RKO (cell line): ENCODE data around the gene CD248.
A peak's percentile ranks its signal among the peaks of the same experiment; 100 is the strongest.
"Not testable (repeated sequence)": the region's sequence is repeated elsewhere in the genome, so short reads cannot be mapped to it uniquely, and the experiment has no call there.

Source experiments
- DNase-seq: peaks from one replicate; pipeline ENCODE4 v3.0.0-alpha.2; 2016; ENCODE audit warnings: low spot score

CD248 gene

GRCh38 chr11:66328302-66329144 lies 11.7 kb upstream of the CD248 start:
- DNase-seq: peak; percentile 88

- no peak for DNase-seq
These were observed 11.1 kb upstream of the CD248 start for GRCh38 chr11:66328031-66328301.

- DNase-seq: no peak
These were observed 10.6 kb upstream of the CD248 start for GRCh38 chr11:66327171-66328030.

GRCh38 chr11:66326261-66327111 lies 9.6 kb upstream of the CD248 start:
- DNase-seq: no peak

DNA sequence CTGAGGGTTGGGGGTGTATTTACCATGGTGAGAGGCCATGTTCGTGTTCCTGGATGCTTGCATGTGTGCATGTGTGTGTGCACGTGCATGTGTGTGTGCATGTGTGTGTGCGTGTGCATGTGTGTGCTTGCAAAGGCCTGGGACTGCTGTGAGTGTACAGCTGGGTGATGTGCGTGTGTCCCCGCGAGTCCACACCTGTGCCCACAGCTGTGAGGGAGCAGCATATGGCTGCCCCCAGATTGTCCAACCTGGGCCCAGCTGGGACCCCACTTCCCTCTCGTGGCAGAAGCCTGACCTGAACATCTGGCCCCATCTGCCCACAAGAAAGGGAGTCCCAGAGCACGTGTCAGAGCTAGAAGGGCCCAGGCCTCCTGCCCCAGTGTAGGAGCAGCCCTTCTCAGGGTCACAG lies 8.4 kb upstream of the CD248 start:
- DNase-seq: no peak

- no peak for DNase-seq
These were observed 7.8 kb upstream of the CD248 start for GRCh38 chr11:66324664-66325063.

GRCh38 chr11:66323684-66324083 lies 6.8 kb upstream of the CD248 start:
- DNase-seq: no peak

DNA sequence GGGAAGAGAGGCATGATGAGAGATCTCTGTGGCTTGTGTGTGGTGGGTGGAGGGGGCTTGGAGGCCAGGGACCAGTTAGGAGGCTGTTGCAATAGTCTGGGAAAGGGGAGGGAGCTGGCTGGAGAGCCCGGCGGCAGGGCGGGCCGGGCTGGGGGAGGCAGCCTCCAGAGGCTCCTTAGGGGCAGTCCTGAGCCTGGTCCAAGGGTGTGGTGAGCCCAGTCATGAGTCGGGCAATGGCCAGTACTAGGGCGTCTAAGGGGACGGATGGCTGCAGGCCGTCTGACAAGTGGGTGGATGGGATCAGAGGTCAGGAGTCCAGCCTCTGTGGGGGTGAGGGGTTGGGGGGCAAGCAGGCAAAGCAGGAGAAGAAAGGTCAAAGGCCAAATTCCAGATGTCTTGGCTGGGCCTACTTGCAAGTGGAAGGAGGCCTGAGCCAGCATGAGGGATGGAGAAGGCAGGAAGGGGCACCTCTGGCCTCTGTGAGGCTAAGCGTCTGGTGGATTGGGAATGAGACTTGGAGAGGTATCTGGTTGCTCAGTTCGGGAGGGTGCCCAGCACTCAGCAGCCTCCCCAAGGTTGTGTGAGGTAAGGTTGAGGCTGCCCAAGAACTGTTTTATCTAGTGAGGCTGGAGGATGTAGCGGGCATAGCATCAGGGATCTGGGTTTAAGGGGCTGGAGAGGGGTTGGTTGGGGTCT lies 6.0 kb upstream of the CD248 start:
- DNase-seq: no peak

- DNase-seq: no peak
These were observed 4.8 kb upstream of the CD248 start for GRCh38 chr11:66321606-66322005.

DNA sequence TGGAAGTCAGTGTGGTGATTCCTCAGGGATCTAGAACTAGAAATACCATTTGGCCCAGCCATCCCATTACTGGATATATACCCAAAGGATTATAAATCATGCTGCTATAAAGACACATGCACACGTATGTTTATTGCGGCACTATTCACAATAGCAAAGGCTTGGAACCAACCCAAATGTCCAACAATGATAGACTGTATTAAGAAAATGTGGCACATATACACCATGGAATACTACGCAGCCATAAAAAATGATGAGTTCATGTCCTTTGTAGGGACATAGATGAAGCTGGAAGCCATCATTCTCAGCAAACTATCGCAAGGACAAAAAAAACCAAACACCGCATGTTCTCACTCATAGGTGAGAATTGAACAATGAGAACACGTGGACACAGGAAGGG lies 3.9 kb upstream of the CD248 start:
- DNase-seq: not testable (repeated sequence)

GRCh38 chr11:66320289-66320688 lies 3.4 kb upstream of the CD248 start:
- not testable (repeated sequence) for DNase-seq

GRCh38 chr11:66318600-66318970 lies 1.7 kb upstream of the CD248 start:
- no peak for DNase-seq

- no peak for DNase-seq
These were observed 1.1 kb upstream of the CD248 start for GRCh38 chr11:66317723-66318599.

GRCh38 chr11:66317322-66317722 lies 478 bp upstream of the CD248 start:
- DNase-seq: no peak

DNA sequence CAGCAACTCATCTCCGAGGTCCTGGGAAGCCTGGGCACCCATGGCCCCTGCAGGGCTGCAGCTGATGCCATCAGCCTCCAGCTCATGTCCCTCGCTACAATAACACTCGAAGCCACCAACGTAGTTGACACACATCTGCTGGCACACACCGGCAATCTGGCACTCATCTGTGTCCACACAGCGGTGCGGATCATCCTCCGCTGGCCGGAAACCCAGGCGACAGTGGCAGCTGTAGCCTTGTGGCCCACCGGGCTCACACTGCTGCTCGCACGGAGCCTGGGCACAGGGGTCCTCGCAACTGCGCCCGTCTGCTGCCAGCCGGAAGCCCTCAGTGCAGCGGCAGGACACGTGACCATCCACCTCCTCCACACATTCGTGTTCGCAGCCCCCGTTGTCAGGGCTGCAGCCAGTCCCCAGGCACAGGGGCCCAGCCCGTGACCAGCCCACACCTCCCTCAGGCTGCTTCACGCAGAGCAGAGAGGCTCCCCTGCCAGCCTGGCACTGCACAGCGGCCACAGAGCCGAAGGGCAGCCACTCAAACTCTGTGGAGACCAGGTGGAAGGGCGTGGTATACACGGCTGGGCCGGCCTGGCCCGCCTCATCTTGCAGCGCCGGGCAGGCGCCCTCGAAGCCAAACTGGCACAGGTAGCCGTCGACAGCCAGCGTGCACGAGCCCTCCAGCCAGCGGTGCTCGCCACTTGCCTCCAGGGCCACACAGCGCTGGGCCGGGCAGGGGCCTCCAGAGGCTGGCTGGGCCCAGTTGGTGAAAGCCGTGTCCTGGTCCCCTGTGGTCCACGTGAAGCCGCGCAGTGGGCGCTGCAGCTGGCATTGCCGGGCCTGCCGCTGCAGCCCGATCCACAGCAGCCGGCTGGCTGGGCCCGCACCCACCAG lies 678 bp downstream of the CD248 start:
- no peak for DNase-seq

- DNase-seq: no peak
These were observed 1.4 kb downstream of the CD248 start for GRCh38 chr11:66315498-66315885.

DNA sequence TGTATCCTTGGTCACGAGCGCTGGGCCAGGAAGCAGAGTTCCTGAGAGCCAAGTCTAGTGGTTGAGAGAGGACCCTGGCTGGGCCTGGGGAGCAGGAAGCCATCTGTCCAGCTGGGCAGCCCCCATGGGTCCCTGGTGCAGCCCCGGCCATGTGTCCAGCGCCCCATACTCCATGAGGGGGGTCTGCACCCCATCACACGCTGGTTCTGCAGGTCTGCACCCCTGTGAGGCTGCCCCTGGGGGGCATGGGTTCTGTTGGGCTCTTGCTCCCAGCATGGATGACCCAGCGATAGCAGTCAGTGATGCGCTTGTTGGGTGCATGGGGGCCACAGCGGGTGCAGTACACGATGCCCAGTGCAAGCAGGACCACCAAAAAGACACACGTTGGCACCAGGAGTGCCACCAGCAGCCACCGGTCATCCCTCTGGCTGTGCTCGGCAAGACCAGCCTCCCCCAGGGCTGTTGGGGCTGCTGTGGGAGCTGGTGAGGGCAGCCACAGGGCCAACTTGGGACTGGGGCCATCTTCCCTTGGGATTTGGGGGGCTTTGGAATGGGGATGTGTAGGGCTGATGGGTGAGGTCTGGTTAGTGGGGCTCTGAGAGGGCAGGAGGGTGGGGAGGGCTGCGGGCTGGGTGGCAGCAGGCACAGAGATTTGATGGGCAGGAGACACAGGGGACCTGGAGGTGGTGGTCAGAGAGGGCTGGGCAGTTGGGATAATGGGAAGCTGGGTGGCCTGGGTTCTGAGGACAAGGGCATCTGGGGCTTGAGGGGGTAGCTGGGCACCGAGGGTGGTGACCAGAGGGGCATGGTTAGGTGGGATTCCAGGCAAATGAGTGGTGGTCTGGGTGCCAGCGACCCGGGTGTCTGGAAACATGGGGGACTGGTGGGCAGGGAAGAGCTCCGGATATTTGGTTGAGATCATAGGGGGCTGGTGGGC lies 2.0 kb downstream of the CD248 start:
- no peak for DNase-seq

- no peak for DNase-seq
These were observed 2.7 kb downstream of the CD248 start for GRCh38 chr11:66314186-66314501.
